ENCODE data around the gene SLC27A4.

The SLC27A4 gene

DNA sequence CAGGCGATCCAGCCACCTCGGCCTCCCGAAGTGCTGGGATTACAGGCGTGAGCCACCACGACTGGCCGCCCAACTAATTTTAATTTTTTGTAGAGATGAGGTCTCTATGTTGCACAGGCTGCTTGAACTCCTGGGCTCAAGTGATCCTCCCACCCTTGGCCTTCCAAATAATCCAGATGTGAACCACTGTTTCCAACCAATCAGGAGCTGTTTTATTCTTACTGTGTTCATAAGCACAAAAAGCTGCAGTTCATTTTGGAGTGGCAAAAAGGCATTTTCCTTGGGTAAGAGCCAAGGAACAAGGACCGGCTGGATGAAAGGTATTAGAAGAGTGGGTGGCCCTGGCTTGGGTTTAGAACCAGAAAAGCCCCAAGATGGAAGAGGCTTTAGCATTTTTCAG lies 5.2 kb upstream of the SLC27A4 start:
- Histone ChIP-seq H3K9me3 (ENCODE audit: control insufficient read depth, insufficient read depth, low read depth, low read length) (no peaks in the 10 kb centered on the region), H3K4me3 (ENCODE audit: low read depth, low read length) (no peak overlapping the region), H3K36me3 (ENCODE audit: control insufficient read depth in 2 of 2, insufficient read depth in 1 of 2, low read length in 2 of 2) (peaks cover 4 to 22% of the 10 kb centered on the region in 2 experiments; a peak in 2 of 3 replicates), H3K4me1 (ENCODE audit: control insufficient read depth, insufficient read depth, low read length) (no peaks in the 10 kb centered on the region), H3K27ac (ENCODE audit: extremely low read depth, low read depth, low read length) (no peak overlapping the region)
- ChIA-PET POLR2A (interaction anchor here (0.7 to 2.4 kb wide), 4 partner anchors 29 to 142 kb away, joined by 3 to 13 read pairs (median 4); partner anchors contain the start of genes CERCAM and URM1), CTCF (interaction anchor here (0.9 kb wide), 1 partner anchor 209 kb away, joined by 3 read pairs; no protein-coding TSS in a partner anchor)
- TF ChIP-seq GFI1B (tag by site-specific recombination; IDR thresholded peaks at IDR 0.05), result no peak
- TF ChIP-seq ZXDB (tag by site-specific recombination; IDR thresholded peaks at IDR 0.05), result no peak
- no peak for TF ChIP-seq ZNF335 (tag by site-specific recombination; conservative IDR thresholded peaks at IDR 0.05)
- TF ChIP-seq ZNF792 (tag by site-specific recombination; IDR thresholded peaks at IDR 0.05), result no peak
- TF ChIP-seq, protein P1, sequence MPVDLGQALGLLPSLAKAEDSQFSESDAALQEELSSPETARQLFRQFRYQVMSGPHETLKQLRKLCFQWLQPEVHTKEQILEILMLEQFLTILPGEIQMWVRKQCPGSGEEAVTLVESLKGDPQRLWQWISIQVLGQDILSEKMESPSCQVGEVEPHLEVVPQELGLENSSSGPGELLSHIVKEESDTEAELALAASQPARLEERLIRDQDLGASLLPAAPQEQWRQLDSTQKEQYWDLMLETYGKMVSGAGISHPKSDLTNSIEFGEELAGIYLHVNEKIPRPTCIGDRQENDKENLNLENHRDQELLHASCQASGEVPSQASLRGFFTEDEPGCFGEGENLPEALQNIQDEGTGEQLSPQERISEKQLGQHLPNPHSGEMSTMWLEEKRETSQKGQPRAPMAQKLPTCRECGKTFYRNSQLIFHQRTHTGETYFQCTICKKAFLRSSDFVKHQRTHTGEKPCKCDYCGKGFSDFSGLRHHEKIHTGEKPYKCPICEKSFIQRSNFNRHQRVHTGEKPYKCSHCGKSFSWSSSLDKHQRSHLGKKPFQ (tag by site-specific recombination; IDR thresholded peaks at IDR 0.05), result no peak
- no peak for TF ChIP-seq HOXA7 (CRISPR knock-in tag; IDR thresholded peaks at IDR 0.05; ENCODE audit: borderline replicate concordance)
- no peak for TF ChIP-seq ZNF248 (tag by site-specific recombination; IDR thresholded peaks at IDR 0.05)
- no peak for TF ChIP-seq ZNF626 (tag by site-specific recombination; IDR thresholded peaks at IDR 0.05)
- TF ChIP-seq SP2 (tag by site-specific recombination; IDR thresholded peaks at IDR 0.05), result no peak
- no peak for TF ChIP-seq ZNF701 (tag by site-specific recombination; IDR thresholded peaks at IDR 0.05)
- no peak for TF ChIP-seq ZNF707 (tag by site-specific recombination; IDR thresholded peaks at IDR 0.05)
- TF ChIP-seq ZNF621 (tag by site-specific recombination; IDR thresholded peaks at IDR 0.05), result no peak
- TF ChIP-seq, protein P2, sequence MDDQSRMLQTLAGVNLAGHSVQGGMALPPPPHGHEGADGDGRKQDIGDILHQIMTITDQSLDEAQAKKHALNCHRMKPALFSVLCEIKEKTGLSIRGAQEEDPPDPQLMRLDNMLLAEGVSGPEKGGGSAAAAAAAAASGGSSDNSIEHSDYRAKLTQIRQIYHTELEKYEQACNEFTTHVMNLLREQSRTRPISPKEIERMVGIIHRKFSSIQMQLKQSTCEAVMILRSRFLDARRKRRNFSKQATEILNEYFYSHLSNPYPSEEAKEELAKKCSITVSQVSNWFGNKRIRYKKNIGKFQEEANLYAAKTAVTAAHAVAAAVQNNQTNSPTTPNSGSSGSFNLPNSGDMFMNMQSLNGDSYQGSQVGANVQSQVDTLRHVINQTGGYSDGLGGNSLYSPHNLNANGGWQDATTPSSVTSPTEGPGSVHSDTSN (CRISPR knock-in tag; IDR thresholded peaks at IDR 0.05), result no peak
- TF ChIP-seq ZNF768 (tag by site-specific recombination; IDR thresholded peaks at IDR 0.05), result no peak
- no peak for TF ChIP-seq KLF7 (tag by site-specific recombination; IDR thresholded peaks at IDR 0.05; ENCODE audit: borderline replicate concordance)
- TF ChIP-seq, protein P3, sequence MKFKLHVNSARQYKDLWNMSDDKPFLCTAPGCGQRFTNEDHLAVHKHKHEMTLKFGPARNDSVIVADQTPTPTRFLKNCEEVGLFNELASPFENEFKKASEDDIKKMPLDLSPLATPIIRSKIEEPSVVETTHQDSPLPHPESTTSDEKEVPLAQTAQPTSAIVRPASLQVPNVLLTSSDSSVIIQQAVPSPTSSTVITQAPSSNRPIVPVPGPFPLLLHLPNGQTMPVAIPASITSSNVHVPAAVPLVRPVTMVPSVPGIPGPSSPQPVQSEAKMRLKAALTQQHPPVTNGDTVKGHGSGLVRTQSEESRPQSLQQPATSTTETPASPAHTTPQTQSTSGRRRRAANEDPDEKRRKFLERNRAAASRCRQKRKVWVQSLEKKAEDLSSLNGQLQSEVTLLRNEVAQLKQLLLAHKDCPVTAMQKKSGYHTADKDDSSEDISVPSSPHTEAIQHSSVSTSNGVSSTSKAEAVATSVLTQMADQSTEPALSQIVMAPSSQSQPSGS (tag by site-specific recombination; IDR thresholded peaks at IDR 0.05; ENCODE audit: low read depth), result no peak
- TF ChIP-seq ZNF174 (tag by site-specific recombination; IDR thresholded peaks at IDR 0.05), result no peak

DNA sequence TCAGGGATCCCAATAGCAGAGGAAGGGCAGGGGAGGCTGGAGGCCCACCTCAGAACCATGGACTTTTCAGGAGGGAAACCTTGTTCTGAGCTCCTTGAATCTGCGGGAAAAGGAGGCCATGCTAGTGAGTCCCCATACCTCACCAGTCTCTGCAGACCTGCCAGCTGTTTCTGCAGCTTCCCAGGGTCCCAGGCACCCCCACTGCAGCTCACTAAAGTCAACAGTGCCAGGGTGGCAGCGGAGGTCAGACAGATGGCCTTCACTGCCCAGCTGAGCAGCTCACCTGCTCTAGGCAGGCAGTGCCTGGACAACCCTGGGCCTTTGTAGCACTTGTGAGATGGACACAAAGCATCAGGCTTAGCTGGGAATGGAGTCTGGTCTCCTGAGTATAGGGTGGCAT lies 4.4 kb upstream of the SLC27A4 start:
- no peak overlapping the region for H3K4me3 ChIP-seq (ENCODE audit: low read depth, low read length)
- no peaks in the 10 kb centered on the region for H3K9me3 ChIP-seq (ENCODE audit: control insufficient read depth, insufficient read depth, low read depth, low read length)
- H3K36me3 ChIP-seq (ENCODE audit: control insufficient read depth in 2 of 2, insufficient read depth in 1 of 2, low read length in 2 of 2), result peaks cover under 1 to 22% of the 10 kb centered on the region in 2 experiments; a peak in 2 of 3 replicates
- ChIA-PET POLR2A (interaction anchor here (0.7 to 2.4 kb wide), 4 partner anchors 30 to 143 kb away, joined by 3 to 13 read pairs (median 3); partner anchors contain the start of genes CERCAM and URM1), CTCF (interaction anchor here (0.6 to 1.0 kb wide), 3 partner anchors 12 to 81 kb away, joined by 3 to 6 read pairs (median 3); no protein-coding TSS in a partner anchor)
- no peak overlapping the region for H3K27ac ChIP-seq (ENCODE audit: extremely low read depth, low read depth, low read length)
- TF ChIP-seq ZNF37A (tag by site-specific recombination; IDR thresholded peaks at IDR 0.05) (no peak), ZNF24 (tag by site-specific recombination; IDR thresholded peaks at IDR 0.05) (no peak), ZNF157 (tag by site-specific recombination; IDR thresholded peaks at IDR 0.05) (no peak), SCRT2 (tag by site-specific recombination; IDR thresholded peaks at IDR 0.05) (no peak), ZNF792 (tag by site-specific recombination; IDR thresholded peaks at IDR 0.05) (no peak), ZNF626 (tag by site-specific recombination; IDR thresholded peaks at IDR 0.05) (no peak), ZNF571 (tag by site-specific recombination; IDR thresholded peaks at IDR 0.05) (no peak), ZFP3 (tag by site-specific recombination; IDR thresholded peaks at IDR 0.05; ENCODE audit: low read depth) (no peak), ZXDB (tag by site-specific recombination; IDR thresholded peaks at IDR 0.05) (no peak), ZNF791 (tag by site-specific recombination; IDR thresholded peaks at IDR 0.05) (no peak), FEZF1 (tag by site-specific recombination; IDR thresholded peaks at IDR 0.05) (no peak)
- H3K4me1 ChIP-seq (ENCODE audit: control insufficient read depth, insufficient read depth, low read length), result no peaks in the 10 kb centered on the region

All from HEK293 (cell line).